HepG2 (cell line): ENCODE measurements around the gene PLRG1. TPM values are rescaled to one million over a fixed set of nuclear protein-coding genes. Genes with fewer than 3 reads are reported as not detected.
A peak's percentile ranks its signal among the peaks of the same experiment; 100 is the strongest.

Source experiments
- AGO2 ChIP-seq: fragments of 200-400 bp; formaldehyde crosslinking; optimal IDR thresholded peaks from 2 replicates; pipeline ENCODE3; 2017; ENCODE audit warnings: mild to moderate bottlenecking, low read depth, low read length, moderate library complexity
- CBX5 ChIP-seq: sonication (generic); formaldehyde crosslinking; IDR thresholded peaks from 2 replicates; pipeline ENCODE4 v1.4.0; 2020; ENCODE audit warnings: missing genetic modification reagents, borderline replicate concordance
- CCAR2 ChIP-seq: fragments of 200-400 bp; formaldehyde crosslinking; optimal IDR thresholded peaks from 2 replicates; pipeline ENCODE3; 2018; ENCODE audit warnings: low read depth, mild to moderate bottlenecking, low read length, moderate library complexity
- CEBPB ChIP-seq: IDR thresholded peaks from 2 replicates; pipeline ENCODE4 v1.6.1; 2011; ENCODE audit warnings: low read depth, low read length, improper control_type of control experiment, borderline replicate concordance
- HOXA9 ChIP-seq: sonication (generic); formaldehyde crosslinking; IDR thresholded peaks from 2 replicates; pipeline ENCODE4 v1.8.1; 2022; ENCODE audit warnings: missing genetic modification reagents, mild to moderate bottlenecking, moderate library complexity, borderline replicate concordance
- MXI1 ChIP-seq: IDR thresholded peaks from 3 replicates; pipeline ENCODE4 v1.6.1; 2012; ENCODE audit warnings: low read depth, low read length, inconsistent platforms, borderline replicate concordance
- MZF1 ChIP-seq: sonication (generic); formaldehyde crosslinking; IDR thresholded peaks from 2 replicates; pipeline ENCODE4 v1.8.1; 2023; ENCODE audit warnings: mild to moderate bottlenecking, missing genetic modification reagents, borderline replicate concordance
- NCOA1 ChIP-seq: sonication (generic); formaldehyde crosslinking; IDR thresholded peaks from 2 replicates; pipeline ENCODE4 v1.9.0; 2021; ENCODE audit warnings: missing genetic modification reagents
- NFIB ChIP-seq: sonication (generic); formaldehyde crosslinking; IDR thresholded peaks from 2 replicates; pipeline ENCODE4 v1.9.0; 2021; ENCODE audit warnings: missing genetic modification reagents, mild to moderate bottlenecking, borderline replicate concordance
- NFYC ChIP-seq: IDR thresholded peaks from 2 replicates; pipeline ENCODE4 v1.6.1; 2016; ENCODE audit warnings: missing genetic modification reagents, missing compliant biosample characterization
- NR3C1 ChIP-seq: sonication (generic); formaldehyde crosslinking; IDR thresholded peaks from 2 replicates; pipeline ENCODE4 v1.4.0; 2020; ENCODE audit warnings: missing genetic modification reagents
- PAX8 ChIP-seq: sonication (generic); formaldehyde crosslinking; IDR thresholded peaks from 2 replicates; pipeline ENCODE4 v1.8.0; 2022; ENCODE audit warnings: mild to moderate bottlenecking, missing genetic modification reagents, borderline replicate concordance
- SOX6 ChIP-seq, 2 experiments: fragments of 450-650 bp in 1 of 2; sonication (generic) in 1 of 2; formaldehyde crosslinking in 1 of 2; IDR thresholded peaks; 2 replicates each; pipeline versions ENCODE4 v1.4.0 to v1.6.1; 2017 to 2020; ENCODE audit warnings: antibody characterized with exemption in 1 of 2, mild to moderate bottlenecking in 1 of 2, missing genetic modification reagents in 1 of 2
- TBP ChIP-seq: sonication (generic); formaldehyde crosslinking; IDR thresholded peaks from 2 replicates; pipeline ENCODE4 v1.5.0; 2020; ENCODE audit warnings: missing genetic modification reagents
- TMF1 ChIP-seq: sonication (generic); formaldehyde crosslinking; IDR thresholded peaks from 2 replicates; pipeline ENCODE4 v1.8.1; 2022; ENCODE audit warnings: low read depth, missing genetic modification reagents
- TRIM24 ChIP-seq: sonication (generic); formaldehyde crosslinking; IDR thresholded peaks from 2 replicates; pipeline ENCODE4 v1.8.0; 2022; ENCODE audit warnings: mild to moderate bottlenecking, missing genetic modification reagents
- ZBTB7B ChIP-seq: sonication (generic); formaldehyde crosslinking; IDR thresholded peaks from 2 replicates; pipeline ENCODE4 v1.4.0; 2020; ENCODE audit warnings: missing genetic modification reagents
- ZFP82 ChIP-seq: sonication (generic); formaldehyde crosslinking; IDR thresholded peaks from 2 replicates; pipeline ENCODE4 v1.5.1; 2020; ENCODE audit warnings: mild to moderate bottlenecking, missing genetic modification reagents, borderline replicate concordance
- ZKSCAN1 ChIP-seq: fragments of 150-350 bp; IDR thresholded peaks from 2 replicates; pipeline ENCODE4 v1.6.1; 2014; ENCODE audit warnings: low read length
- ZMAT3 ChIP-seq: sonication (generic); formaldehyde crosslinking; conservative IDR thresholded peaks from 2 replicates; pipeline ENCODE4 v1.7.0; 2021; ENCODE audit warnings: missing genetic modification reagents
- ZNF12 ChIP-seq: sonication (generic); formaldehyde crosslinking; IDR thresholded peaks from 2 replicates; pipeline ENCODE4 v1.5.0; 2020; ENCODE audit warnings: missing genetic modification reagents
- ZNF282 ChIP-seq: fragments of 450-650 bp; IDR thresholded peaks from 2 replicates; pipeline ENCODE4 v1.6.1; 2018; ENCODE audit not compliant: partially characterized antibody
- ZNF33B ChIP-seq: sonication (generic); formaldehyde crosslinking; IDR thresholded peaks from 2 replicates; pipeline ENCODE4 v1.5.1; 2020; ENCODE audit warnings: mild to moderate bottlenecking, missing genetic modification reagents
- ZNF501 ChIP-seq: sonication (generic); formaldehyde crosslinking; IDR thresholded peaks from 2 replicates; pipeline ENCODE4 v1.5.1; 2020; ENCODE audit warnings: mild to moderate bottlenecking, moderate library complexity, missing genetic modification reagents
- ZNF577 ChIP-seq: sonication (generic); formaldehyde crosslinking; IDR thresholded peaks from 2 replicates; pipeline ENCODE4 v1.4.0; 2020; ENCODE audit warnings: mild to moderate bottlenecking, low read depth, missing genetic modification reagents, borderline replicate concordance
- polyA plus RNA-seq, 8 experiments: library from polyadenylated mRNA; depleted of rRNA in 3 of 8; stranded (reverse) in 7 of 8; unstranded in 1 of 8; fragments of >200 nt; fragmentation: Illumina TruSeq in 4 of 8; extraction: Trizol in 4 of 8; gene quantifications; 2 replicates each; pipeline versions ENCODE4 v1.2.1 to v1.2.3, GENCODE V29; 2011 to 2016; ENCODE audit warnings: low read depth in 4 of 8, missing spikeins in 1 of 8, mixed read lengths in 1 of 8; ENCODE audit not compliant: insufficient read depth in 1 of 8
- total RNA-seq, 5 experiments: library from RNA; depleted of rRNA; stranded (reverse); fragments of >200 nt; fragmentation: Illumina TruSeq; extraction: Trizol; gene quantifications; 2 replicates each; pipeline ENCODE4 v1.2.3, GENCODE V29; 2016; ENCODE audit warnings: low read depth in 1 of 5
- TF ChIP-seq, protein P1 (sequence below): sonication (generic); formaldehyde crosslinking; IDR thresholded peaks from 2 replicates; pipeline ENCODE4 v1.8.0; 2023; ENCODE audit warnings: mild to moderate bottlenecking, missing genetic modification reagents
- TF ChIP-seq, protein P2 (sequence below): sonication (generic); formaldehyde crosslinking; IDR thresholded peaks from 2 replicates; pipeline ENCODE4 v1.4.0; 2020; ENCODE audit warnings: missing genetic modification reagents
- TF ChIP-seq, protein P3 (sequence below): IDR thresholded peaks from 2 replicates; pipeline ENCODE4 v1.6.1; 2016; ENCODE audit warnings: mild to moderate bottlenecking

The PLRG1 gene
- total and polyA plus RNA-seq, 2 of the 13 experiments (the other 11 are each of a cell fraction or from before 2014, with no cell fraction given) = 77.3 to 110 TPM

DNA sequence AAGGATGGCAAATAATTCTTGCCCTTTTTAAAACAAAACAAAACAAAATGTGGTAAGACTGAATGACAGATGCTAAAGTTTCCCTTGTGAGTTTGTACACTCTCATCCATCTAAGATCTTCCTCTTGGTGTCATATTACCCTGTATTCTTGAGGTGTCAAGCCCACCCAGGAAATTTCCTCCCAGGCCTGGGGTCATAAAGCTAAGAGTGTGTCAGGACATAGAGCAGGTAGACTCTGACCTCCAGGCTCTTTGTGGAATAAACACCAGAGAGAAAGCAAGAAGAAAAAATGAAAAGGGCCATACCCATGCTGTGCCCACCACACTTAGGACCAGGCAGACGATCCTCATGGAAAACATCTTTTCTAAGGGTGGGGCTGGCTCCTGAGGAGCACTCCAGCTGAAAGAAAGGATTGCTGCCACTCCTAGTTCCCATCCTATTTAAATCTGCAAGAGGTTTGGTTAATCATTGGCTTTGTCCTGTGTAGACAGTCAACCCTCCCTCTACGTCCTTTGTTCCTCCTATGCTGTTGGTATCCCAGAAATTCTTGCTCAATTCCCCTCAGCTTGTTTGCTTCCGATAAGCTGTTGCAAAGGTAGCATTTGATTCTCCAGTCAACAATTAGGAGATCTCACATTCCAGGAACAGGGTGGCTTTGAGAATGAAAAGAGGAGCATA lies 40.3 kb upstream of the PLRG1 start, which contains the start of gene FGA (continued):
- TF ChIP-seq NR3C1 (CRISPR knock-in tag) = no peak
- peak; percentile 99 for TF ChIP-seq CEBPB
- TF ChIP-seq ZFP82 (CRISPR knock-in tag) = no peak
- TF ChIP-seq NFIB (CRISPR knock-in tag) = no peak
- TF ChIP-seq TBP = no peak
- TF ChIP-seq ZNF577 (CRISPR knock-in tag) = no peak
- TF ChIP-seq CCAR2 = no peak
- 0 out of 3 replicates have a peak, but pooled peaks have one; percentile 14 for TF ChIP-seq MXI1
- 0 out of 2 replicates have a peak, but pooled peaks have one; percentile 39 for TF ChIP-seq MZF1 (CRISPR knock-in tag)
- TF ChIP-seq ZNF501 = 0 out of 2 replicates have a peak, but pooled peaks have one; percentile 41
- TF ChIP-seq, protein P1, sequence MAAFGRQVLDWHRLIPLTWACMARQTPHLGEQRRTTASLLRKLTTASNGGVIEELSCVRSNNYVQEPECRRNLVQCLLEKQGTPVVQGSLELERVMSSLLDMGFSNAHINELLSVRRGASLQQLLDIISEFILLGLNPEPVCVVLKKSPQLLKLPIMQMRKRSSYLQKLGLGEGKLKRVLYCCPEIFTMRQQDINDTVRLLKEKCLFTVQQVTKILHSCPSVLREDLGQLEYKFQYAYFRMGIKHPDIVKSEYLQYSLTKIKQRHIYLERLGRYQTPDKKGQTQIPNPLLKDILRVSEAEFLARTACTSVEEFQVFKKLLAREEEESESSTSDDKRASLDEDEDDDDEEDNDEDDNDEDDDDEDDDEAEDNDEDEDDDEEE (CRISPR knock-in tag) = no peak
- TF ChIP-seq AGO2 = peak; percentile 7
- TF ChIP-seq, protein P2, sequence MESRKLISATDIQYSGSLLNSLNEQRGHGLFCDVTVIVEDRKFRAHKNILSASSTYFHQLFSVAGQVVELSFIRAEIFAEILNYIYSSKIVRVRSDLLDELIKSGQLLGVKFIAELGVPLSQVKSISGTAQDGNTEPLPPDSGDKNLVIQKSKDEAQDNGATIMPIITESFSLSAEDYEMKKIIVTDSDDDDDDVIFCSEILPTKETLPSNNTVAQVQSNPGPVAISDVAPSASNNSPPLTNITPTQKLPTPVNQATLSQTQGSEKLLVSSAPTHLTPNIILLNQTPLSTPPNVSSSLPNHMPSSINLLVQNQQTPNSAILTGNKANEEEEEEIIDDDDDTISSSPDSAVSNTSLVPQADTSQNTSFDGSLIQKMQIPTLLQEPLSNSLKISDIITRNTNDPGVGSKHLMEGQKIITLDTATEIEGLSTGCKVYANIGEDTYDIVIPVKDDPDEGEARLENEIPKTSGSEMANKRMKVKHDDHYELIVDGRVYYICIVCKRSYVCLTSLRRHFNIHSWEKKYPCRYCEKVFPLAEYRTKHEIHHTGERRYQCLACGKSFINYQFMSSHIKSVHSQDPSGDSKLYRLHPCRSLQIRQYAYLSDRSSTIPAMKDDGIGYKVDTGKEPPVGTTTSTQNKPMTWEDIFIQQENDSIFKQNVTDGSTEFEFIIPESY (CRISPR knock-in tag) = peak; percentile 44; the same call in 1 of the 2 replicates
- TF ChIP-seq ZBTB7B (CRISPR knock-in tag) = peak; percentile 51; the same call in 1 of the 2 replicates
- 0 out of 2 replicates have a peak, but pooled peaks have one; percentile 42 for TF ChIP-seq ZMAT3
- no peak for TF ChIP-seq ZKSCAN1
- TF ChIP-seq, protein P3, sequence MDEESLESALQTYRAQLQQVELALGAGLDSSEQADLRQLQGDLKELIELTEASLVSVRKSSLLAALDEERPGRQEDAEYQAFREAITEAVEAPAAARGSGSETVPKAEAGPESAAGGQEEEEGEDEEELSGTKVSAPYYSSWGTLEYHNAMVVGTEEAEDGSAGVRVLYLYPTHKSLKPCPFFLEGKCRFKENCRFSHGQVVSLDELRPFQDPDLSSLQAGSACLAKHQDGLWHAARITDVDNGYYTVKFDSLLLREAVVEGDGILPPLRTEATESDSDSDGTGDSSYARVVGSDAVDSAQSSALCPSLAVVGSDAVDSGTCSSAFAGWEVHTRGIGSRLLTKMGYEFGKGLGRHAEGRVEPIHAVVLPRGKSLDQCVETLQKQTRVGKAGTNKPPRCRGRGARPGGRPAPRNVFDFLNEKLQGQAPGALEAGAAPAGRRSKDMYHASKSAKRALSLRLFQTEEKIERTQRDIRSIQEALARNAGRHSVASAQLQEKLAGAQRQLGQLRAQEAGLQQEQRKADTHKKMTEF = peak; percentile 97
- peak; percentile 70 for TF ChIP-seq HOXA9 (CRISPR knock-in tag)
- TF ChIP-seq ZNF282 = no peak
- no peak for TF ChIP-seq NCOA1
- TF ChIP-seq ZNF33B (CRISPR knock-in tag) = no peak; the same call in 1 of the 2 replicates
- no peak for TF ChIP-seq SOX6 (IDR thresholded peaks at IDR 0.05)
- TF ChIP-seq SOX6 (CRISPR knock-in tag; IDR thresholded peaks at IDR 0.05) = peak; percentile 100
- TF ChIP-seq NFYC (CRISPR knock-in tag) = peak; percentile 51; the same call in 1 of the 2 replicates
- no peak for TF ChIP-seq PAX8 (CRISPR knock-in tag)
- peak; percentile 70; the same call in 1 of the 2 replicates for TF ChIP-seq CBX5 (CRISPR knock-in tag)
- TF ChIP-seq TRIM24 (CRISPR knock-in tag) = no peak
- TF ChIP-seq ZNF12 (CRISPR knock-in tag) = no peak
- TF ChIP-seq TMF1 = no peak
